CD4-positive, alpha-beta T cell treated with Interleukin-2 at 100 ng/mL for 4 hours (primary cell): ENCODE measurements around the gene PTPRH.
"Not testable (repeated sequence)": the region's sequence is repeated elsewhere in the genome, so short reads cannot be mapped to it uniquely, and the experiment has no call there.

Experiments
- DNase-seq: peaks from one replicate; pipeline ENCODE4 v3.0.0-alpha.2; 2020; ENCODE audit warnings: low spot score

PTPRH gene

GRCh38 chr19:55179606-55180484, 29.5 kb downstream of the PTPRH start, which contains the start of gene SYT5:
SYT5 (minus strand) TSS chr19:55180289; CDS start chr19:55179041, 1,248 bp downstream.
- peak; percentile 61 for DNase-seq

GRCh38 chr19:55178781-55179599, 30.3 kb downstream of the PTPRH start:
- DNase-seq, result peak; percentile 93

GRCh38 chr19:55176076-55176475, 33.2 kb downstream of the PTPRH start:
- no peak for DNase-seq

GRCh38 chr19:55175117-55175867, 34.0 kb downstream of the PTPRH start:
- DNase-seq, result no peak

- DNase-seq, result no peak
These were observed 34.7 kb downstream of the PTPRH start for GRCh38 chr19:55174425-55175116.

GRCh38 chr19:55173714-55174409, 35.4 kb downstream of the PTPRH start:
- peak; percentile 7 for DNase-seq

- DNase-seq, result no peak
These were observed 36.1 kb downstream of the PTPRH start for GRCh38 chr19:55173186-55173713.

- DNase-seq, result no peak
These were observed 36.6 kb downstream of the PTPRH start for GRCh38 chr19:55172741-55173140.

- DNase-seq, result not testable (repeated sequence)
These were observed 37.0 kb downstream of the PTPRH start for GRCh38 chr19:55172318-55172717.

- no peak for DNase-seq
These were observed 37.9 kb downstream of the PTPRH start for GRCh38 chr19:55171440-55171839.

GRCh38 chr19:55169136-55169535, 40.2 kb downstream of the PTPRH start:
- DNase-seq, result no peak

GRCh38 chr19:55166530-55167268, 42.6 kb downstream of the PTPRH start, which contains the start of gene DNAAF3:
DNAAF3 (minus strand) TSS chr19:55166613; CDS start chr19:55166413, 200 bp downstream.
- peak; percentile 75 for DNase-seq

- DNase-seq, result peak; percentile 46
These were observed 43.3 kb downstream of the PTPRH start for GRCh38 chr19:55165952-55166529.

- DNase-seq, result no peak
These were observed 47.6 kb downstream of the PTPRH start for GRCh38 chr19:55161571-55162322.

GRCh38 chr19:55160986-55161365, 48.3 kb downstream of the PTPRH start:
- DNase-seq, result no peak

- peak; percentile 84 for DNase-seq
These were observed 48.9 kb downstream of the PTPRH start for GRCh38 chr19:55160128-55160985.

- no peak for DNase-seq
These were observed 50.2 kb downstream of the PTPRH start for GRCh38 chr19:55158848-55159749.
